ENCODE results near the gene SLX1A.
"Not testable (repeated sequence)": the region's sequence is repeated elsewhere in the genome, so short reads cannot be mapped to it uniquely, and the experiment has no call there.

SLX1A gene

GRCh38 chr16:30193615-30194014 lies at the start of gene SLX1A, which contains the start of gene BOLA2B:
Gene SLX1A, plus strand, starts transcription at chr16:30193875. Its CDS starts 210 bp downstream, at chr16:30194085.
Gene BOLA2B, minus strand, starts transcription at chr16:30193666. Its CDS starts 71 bp downstream, at chr16:30193595.
- DNase-seq (ENCODE audit: low spot score), result not testable (repeated sequence)

GRCh38 chr16:30144017-30144416 lies 49.7 kb upstream of the SLX1A start:
- DNase-seq (ENCODE audit: low spot score), result no peak

GRCh38 chr16:30144917-30145316 lies 48.8 kb upstream of the SLX1A start:
- DNase-seq (ENCODE audit: low spot score), result no peak

- DNase-seq (ENCODE audit: low spot score), result no peak
Measured at GRCh38 chr16:30145657-30146056, 48.0 kb upstream of the SLX1A start.

- DNase-seq (ENCODE audit: low spot score), result no peak
Measured at GRCh38 chr16:30147843-30148510, 45.7 kb upstream of the SLX1A start.

GRCh38 chr16:30149250-30149930 lies 44.3 kb upstream of the SLX1A start:
- DNase-seq (ENCODE audit: low spot score), result no peak

- no peak for DNase-seq (ENCODE audit: low spot score)
Measured at GRCh38 chr16:30151091-30151490, 42.6 kb upstream of the SLX1A start.

GRCh38 chr16:30152517-30152916 lies 41.2 kb upstream of the SLX1A start:
- no peak for DNase-seq (ENCODE audit: low spot score)

- DNase-seq (ENCODE audit: low spot score), result no peak
Measured at GRCh38 chr16:30155188-30155587, 38.5 kb upstream of the SLX1A start.

GRCh38 chr16:30157214-30157613 lies 36.5 kb upstream of the SLX1A start:
- DNase-seq (ENCODE audit: low spot score), result no peak

- no peak for DNase-seq (ENCODE audit: low spot score)
Measured at GRCh38 chr16:30163538-30163937, 30.1 kb upstream of the SLX1A start.

- no peak for DNase-seq (ENCODE audit: low spot score)
Measured at GRCh38 chr16:30166202-30166902, 27.3 kb upstream of the SLX1A start.

GRCh38 chr16:30168746-30169145 lies 24.9 kb upstream of the SLX1A start:
- DNase-seq (ENCODE audit: low spot score), result not testable (repeated sequence)

- DNase-seq (ENCODE audit: low spot score), result not testable (repeated sequence)
Measured at GRCh38 chr16:30169416-30169815, 24.3 kb upstream of the SLX1A start.

- DNase-seq (ENCODE audit: low spot score), result not testable (repeated sequence)
Measured at GRCh38 chr16:30170145-30170544, 23.5 kb upstream of the SLX1A start.

GRCh38 chr16:30173054-30173453 lies 20.6 kb upstream of the SLX1A start:
- no peak for DNase-seq (ENCODE audit: low spot score)

GRCh38 chr16:30176876-30177275 lies 16.8 kb upstream of the SLX1A start:
- not testable (repeated sequence) for DNase-seq (ENCODE audit: low spot score)

- no peak for DNase-seq (ENCODE audit: low spot score)
Measured at GRCh38 chr16:30179195-30179594, 14.5 kb upstream of the SLX1A start.

- DNase-seq (ENCODE audit: low spot score), result no peak
Measured at GRCh38 chr16:30179931-30180330, 13.7 kb upstream of the SLX1A start.

GRCh38 chr16:30180741-30181140 lies 12.9 kb upstream of the SLX1A start:
- DNase-seq (ENCODE audit: low spot score), result no peak

GRCh38 chr16:30183233-30184095 lies 10.2 kb upstream of the SLX1A start, which contains the start of gene CORO1A:
Gene CORO1A, plus strand, starts transcription at chr16:30183602. Its CDS starts 1,608 bp downstream, at chr16:30185210.
- peak; percentile 90 for DNase-seq (ENCODE audit: low spot score)
